G401.6 (cell line): ENCODE data around the gene PEAR1.
"Not testable (repeated sequence)": the region's sequence is repeated elsewhere in the genome, so short reads cannot be mapped to it uniquely, and the experiment has no call there.

Source experiments
- FAIRE-seq: peaks from 2 replicates; lab custom pipeline; 2012; peaks lifted over from hg19 to GRCh38; lab: Jason Lieb, UNC

PEAR1 gene

GRCh38 chr1:156921053-156921529 is 27.6 kb downstream of the PEAR1 start:
- no peak for FAIRE-seq

- FAIRE-seq: no peak
These were observed 29.6 kb downstream of the PEAR1 start for GRCh38 chr1:156922986-156923669.

GRCh38 chr1:156923670-156924477 is 30.4 kb downstream of the PEAR1 start:
- no peak for FAIRE-seq

GRCh38 chr1:156924478-156925153 is 31.1 kb downstream of the PEAR1 start:
- no peak for FAIRE-seq

GRCh38 chr1:156925154-156926010 is 31.9 kb downstream of the PEAR1 start:
- FAIRE-seq: no peak

GRCh38 chr1:156926175-156926574 is 32.7 kb downstream of the PEAR1 start:
- FAIRE-seq: no peak

- not testable (repeated sequence) for FAIRE-seq
These were observed 33.2 kb downstream of the PEAR1 start for GRCh38 chr1:156926695-156927094.

- peak; percentile 52 for FAIRE-seq
These were observed 33.9 kb downstream of the PEAR1 start for GRCh38 chr1:156927215-156928042.

- FAIRE-seq: no peak
These were observed 34.6 kb downstream of the PEAR1 start for GRCh38 chr1:156928043-156928602.

- FAIRE-seq: no peak
These were observed 36.2 kb downstream of the PEAR1 start for GRCh38 chr1:156929596-156930238.

GRCh38 chr1:156930483-156930882 is 37.0 kb downstream of the PEAR1 start:
- FAIRE-seq: no peak

- FAIRE-seq: no peak
These were observed 37.9 kb downstream of the PEAR1 start for GRCh38 chr1:156931211-156931952.

GRCh38 chr1:156931974-156932710 is 38.6 kb downstream of the PEAR1 start:
- no peak for FAIRE-seq

- FAIRE-seq: no peak
These were observed 39.6 kb downstream of the PEAR1 start for GRCh38 chr1:156933136-156933535.

- no peak for FAIRE-seq
These were observed 42.1 kb downstream of the PEAR1 start for GRCh38 chr1:156935505-156936128.

- no peak for FAIRE-seq
These were observed 42.7 kb downstream of the PEAR1 start for GRCh38 chr1:156936191-156936590.

GRCh38 chr1:156936721-156937220 is 43.3 kb downstream of the PEAR1 start:
- FAIRE-seq: no peak

GRCh38 chr1:156937883-156938282 is 44.4 kb downstream of the PEAR1 start:
- no peak for FAIRE-seq
